ENCODE results near the gene PLP2.
A peak's percentile ranks its signal among the peaks of the same experiment; 100 is the strongest.

Gene PLP2

GRCh38 chrX:49186125-49187027 lies 14.7 kb downstream of the PLP2 start, which contains the start of gene PRICKLE3:
PRICKLE3 (minus strand) TSS chrX:49186373; CDS start chrX:49186297, 76 bp downstream.
- DNase-seq, result peak; percentile 44 to 84

GRCh38 chrX:49187028-49187394 lies 15.3 kb downstream of the PLP2 start:
- peak in 1 of 2 experiments; percentile 40 for DNase-seq

- no peak for DNase-seq
Measured at GRCh38 chrX:49187526-49187925, 15.8 kb downstream of the PLP2 start.

GRCh38 chrX:49188468-49189076 lies 16.9 kb downstream of the PLP2 start:
- no peak for DNase-seq

GRCh38 chrX:49189606-49190005 lies 17.9 kb downstream of the PLP2 start:
- DNase-seq, result no peak

DNA sequence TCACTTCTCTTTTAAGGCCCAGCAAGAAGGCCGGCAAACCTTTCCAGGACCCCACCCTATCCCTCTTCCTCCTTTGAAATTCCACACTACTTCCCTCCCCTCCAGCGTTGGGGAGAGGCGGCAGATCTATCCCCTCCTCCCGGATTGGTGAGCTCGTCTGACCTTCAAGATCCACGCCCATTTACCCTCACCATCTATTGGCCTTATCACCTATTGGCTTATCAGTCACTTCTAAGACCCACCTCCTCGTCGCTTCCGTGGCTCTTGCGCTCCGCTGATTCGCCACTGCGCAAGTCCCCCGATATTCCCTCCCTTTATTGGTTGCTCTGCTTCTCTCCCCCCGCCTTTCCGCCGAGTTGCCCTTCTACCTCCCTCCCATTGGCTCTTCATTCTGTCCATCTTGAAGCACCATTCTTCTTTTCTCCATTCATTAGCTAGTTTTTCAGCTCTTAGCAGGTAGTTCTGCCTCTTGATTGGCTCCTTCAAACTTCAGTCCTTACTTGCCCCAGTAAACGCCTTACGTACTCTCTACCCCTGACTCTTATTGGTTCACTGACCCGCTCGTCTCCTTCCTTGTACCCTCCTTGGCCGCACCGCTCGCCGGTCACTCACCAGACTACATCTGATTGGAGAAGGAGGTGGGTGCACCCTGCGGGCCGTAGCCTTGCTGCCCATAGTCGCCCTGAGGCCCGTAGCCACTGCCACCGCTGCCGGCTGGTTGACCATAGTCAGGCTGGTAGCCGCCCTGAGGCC lies 19.3 kb downstream of the PLP2 start:
- DNase-seq, result peak; percentile 99

- peak in 1 of 2 experiments; percentile 76 for DNase-seq
Measured at GRCh38 chrX:49191574-49192011, 19.9 kb downstream of the PLP2 start.

DNA sequence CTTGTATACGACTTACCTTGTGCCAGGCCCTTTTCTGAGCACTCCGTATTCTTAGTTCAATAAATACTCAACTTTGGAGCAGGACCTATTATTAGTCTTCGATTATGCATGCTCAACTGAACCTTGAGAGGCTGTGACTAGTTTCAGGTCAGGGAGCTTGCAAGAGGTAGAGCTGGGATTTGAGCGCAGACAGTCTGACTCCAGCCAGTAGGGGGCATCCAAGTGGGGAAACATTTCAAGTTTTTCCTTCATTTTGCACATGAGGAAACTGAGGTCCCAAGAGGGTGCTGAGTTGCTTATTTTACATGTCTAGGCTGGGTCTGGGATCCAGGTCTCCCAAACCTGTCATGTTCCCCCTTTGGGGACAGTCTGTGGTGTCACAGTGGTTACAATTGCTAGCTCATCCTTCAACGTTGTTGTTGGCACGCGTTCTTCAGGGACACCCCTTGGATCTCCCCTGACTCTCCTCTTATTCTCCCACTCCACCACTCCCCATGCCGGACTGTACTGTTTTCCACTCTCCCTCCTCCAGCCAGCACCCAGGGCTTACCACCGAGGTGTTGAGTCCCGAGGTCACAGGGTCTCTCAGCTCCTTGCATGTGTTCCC lies 21.1 kb downstream of the PLP2 start:
- DNase-seq, result peak in 1 of 2 experiments; percentile 45

DNA sequence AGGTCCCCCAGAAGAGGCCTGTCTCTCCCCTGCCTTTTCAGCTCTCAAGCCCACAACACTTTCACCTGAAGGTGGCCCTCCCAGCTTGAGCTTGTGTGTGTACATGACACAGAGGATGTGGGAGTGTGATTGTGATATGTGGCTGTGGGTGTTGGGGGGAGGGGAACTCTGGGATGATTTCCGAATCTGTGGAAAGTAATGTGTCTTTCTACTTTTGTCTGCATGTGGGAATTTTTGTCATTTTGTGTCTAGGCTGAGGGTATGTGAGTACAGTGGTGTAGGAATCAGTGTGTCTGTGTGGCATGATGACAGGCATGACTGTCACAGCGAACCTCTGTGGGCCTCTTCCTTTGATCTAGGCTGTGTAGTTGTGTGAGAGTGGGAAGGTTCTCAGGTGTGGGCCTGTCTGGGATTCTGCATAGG lies 21.9 kb downstream of the PLP2 start:
- DNase-seq, result no peak

DNA sequence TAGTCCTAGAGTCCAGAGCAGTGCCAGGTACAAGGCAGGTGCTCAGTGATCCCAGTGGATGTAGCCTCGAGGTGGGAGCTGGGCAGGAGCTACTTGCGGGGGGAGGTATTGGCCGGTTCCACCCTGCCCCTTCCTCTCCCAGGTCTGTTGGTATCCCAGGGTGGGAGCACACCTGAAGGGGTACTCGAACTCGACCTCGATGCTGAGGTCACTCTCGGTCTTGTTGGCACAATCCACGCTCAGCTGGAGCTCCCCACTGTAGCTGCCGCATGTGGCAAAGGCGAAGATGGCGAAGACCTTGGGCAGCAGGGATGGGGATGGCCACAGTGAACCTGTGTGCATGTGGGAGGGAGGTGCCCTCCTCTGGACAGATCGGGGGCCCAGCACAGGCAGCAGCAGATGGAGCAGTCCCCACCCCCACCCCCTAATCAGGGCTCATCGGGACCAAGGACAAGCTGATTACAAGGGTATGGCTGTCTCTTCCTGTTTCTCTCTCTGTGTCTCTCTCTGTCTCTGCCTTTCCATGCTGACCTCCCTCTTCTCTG lies 25.9 kb downstream of the PLP2 start:
- DNase-seq, result no peak

- peak in 1 of 2 experiments; percentile 17 for DNase-seq
Measured at GRCh38 chrX:49198540-49199314, 27.0 kb downstream of the PLP2 start.

GRCh38 chrX:49199315-49199595 lies 27.6 kb downstream of the PLP2 start:
- DNase-seq, result no peak

GRCh38 chrX:49199906-49200771 lies 28.4 kb downstream of the PLP2 start, which contains the start of gene SYP:
SYP (minus strand) TSS chrX:49200193; CDS start chrX:49200186, 7 bp downstream.
- DNase-seq, result peak; percentile 56 to 91

GRCh38 chrX:49202022-49202421 lies 30.3 kb downstream of the PLP2 start:
- peak; percentile 78 to 79 for DNase-seq

DNA sequence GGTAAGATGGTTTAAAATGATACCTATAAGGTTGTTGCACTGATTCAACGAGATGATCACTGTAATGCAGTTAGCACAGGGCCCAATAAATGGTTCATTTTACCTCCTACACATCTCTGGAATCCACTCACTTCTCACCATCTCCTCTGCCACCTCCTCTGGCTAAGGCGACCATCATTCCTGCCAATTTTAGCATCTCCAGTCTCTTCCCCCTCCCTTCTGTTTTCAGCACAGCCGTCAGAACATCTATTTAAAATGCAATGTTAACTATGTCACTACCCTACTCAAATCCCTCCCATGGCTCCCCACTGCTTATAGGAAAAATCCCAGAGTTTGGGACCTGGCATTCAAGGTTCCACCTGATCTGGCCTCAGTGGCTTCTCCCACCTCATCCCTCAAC lies 31.8 kb downstream of the PLP2 start:
- DNase-seq, result no peak

DNA sequence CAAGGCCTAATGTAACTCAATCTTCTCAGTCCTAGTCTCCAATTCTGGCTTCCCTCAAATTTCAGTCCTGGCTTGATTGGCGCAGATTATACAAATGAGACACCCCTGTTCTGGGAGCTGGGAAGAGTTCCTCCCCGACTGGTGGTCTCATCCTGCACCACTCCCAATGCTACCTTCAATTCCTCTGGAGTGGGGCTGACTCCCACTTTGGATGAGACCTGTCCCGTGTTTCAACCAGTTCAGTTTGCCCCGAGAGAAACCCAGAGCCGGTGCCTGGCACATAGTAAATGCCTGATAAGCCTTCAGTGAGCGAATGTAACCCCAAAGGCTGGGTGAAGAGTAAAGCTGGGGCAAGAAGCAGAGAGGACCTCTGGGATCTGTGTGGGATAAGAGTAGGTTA lies 32.3 kb downstream of the PLP2 start:
- DNase-seq, result no peak

DNA sequence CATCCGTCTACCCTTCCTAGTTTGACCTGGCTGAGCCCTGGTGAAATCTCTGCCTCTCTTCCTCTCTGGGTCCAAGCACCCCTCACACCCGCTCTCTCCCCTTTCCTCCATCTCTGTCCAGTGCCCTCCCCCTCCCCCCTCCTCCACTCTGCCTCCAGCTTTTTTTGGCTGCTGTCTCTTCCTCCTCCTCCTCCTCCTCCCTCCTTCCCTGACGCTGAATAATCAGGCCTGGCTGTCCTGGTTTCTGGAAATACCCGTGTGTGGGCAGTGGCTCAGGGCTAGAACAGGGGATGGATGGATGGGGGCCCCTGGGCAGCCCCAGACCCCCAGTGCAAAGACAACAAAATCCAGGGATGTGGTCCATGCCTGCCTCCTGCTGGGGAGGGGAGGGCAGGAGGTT lies 33.0 kb downstream of the PLP2 start:
- DNase-seq, result no peak

DNA sequence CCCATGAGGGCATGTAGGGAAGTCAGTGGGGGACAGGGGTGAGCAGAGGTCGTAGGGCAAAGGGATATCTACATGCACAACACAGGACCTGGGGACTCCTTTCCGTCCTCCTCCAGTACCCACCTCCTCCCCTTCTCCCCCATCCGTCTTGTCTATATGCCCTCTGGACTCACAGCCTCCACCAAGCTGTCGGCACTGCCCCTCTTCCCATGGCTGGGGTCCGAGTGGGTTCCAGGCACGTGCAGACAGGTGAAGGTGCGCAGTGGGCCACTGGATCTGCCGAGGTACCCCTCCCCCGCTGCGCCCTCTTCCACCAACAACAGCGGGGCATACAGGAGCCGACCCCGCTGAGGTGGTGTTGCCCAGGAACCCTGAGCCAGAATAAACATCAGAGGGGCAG lies 33.7 kb downstream of the PLP2 start:
- no peak for DNase-seq

DNA sequence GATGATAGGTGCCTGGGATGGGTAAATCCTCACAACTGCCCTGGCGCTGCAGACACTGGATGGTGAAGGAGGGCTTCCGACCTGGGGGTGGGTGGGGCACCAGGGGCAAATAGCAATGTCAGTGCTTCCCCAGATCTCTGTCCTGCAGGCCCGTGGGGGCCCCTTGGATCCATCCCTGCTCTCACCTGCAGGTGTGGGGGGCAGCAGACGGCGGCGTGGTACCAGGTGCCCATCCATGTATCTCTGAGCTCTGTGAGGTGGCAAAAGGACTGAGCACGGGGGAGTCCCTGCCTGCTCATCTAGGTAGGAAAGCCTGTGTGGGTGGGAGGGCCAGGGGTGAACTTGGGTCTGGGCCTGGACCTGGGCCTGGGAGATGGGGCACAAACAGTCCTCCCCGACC lies 34.8 kb downstream of the PLP2 start:
- no peak for DNase-seq

GRCh38 chrX:49208399-49208798 lies 36.7 kb downstream of the PLP2 start:
- DNase-seq, result no peak
